Suppressor macrophage treated with lipopolysaccharide for 4 hours (primary cell): Measurements from ENCODE around the gene EXOC8.

Experiments used
- DNase-seq: peaks from one replicate; pipeline ENCODE4 v3.0.0-alpha.2; 2020

The EXOC8 gene

DNA sequence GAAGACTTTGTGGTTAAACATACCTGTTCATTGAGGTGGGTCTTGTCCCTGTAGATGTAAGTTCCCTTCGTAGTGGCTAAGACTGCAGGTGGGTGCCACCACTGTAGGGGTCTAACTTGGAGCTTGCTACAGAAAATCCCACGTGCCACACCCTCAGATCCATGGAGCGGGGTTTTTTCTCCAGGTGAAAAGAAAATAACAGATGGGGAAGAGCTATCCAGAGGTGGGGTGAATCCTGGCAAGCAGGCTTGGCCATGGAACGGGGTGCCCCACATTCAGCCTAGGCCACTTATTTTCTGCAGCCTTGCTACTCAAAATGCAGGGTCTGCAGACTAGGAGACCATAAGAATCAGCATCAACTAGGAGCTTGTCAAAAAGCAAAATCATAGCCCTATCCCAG is 24.0 kb downstream of the EXOC8 start:
- no peak for DNase-seq

DNA sequence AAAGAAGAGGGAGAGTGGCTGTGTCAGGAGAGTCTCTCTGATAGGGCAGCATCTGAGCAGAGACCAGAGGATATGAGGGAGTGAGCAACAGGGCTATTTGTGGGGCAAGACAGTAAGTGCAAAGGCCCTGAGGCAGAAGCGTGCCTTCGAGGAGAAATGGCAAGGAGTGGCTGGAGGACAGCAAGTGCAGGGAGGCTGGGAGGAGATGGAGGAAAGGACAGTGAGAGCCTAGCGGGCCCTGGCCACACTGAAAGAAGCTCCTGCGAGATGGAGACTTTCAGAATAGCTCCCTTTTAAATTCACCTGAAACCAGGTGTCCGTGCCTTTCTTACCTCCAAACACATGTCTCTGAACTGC is 25.2 kb downstream of the EXOC8 start:
- DNase-seq, result no peak

DNA sequence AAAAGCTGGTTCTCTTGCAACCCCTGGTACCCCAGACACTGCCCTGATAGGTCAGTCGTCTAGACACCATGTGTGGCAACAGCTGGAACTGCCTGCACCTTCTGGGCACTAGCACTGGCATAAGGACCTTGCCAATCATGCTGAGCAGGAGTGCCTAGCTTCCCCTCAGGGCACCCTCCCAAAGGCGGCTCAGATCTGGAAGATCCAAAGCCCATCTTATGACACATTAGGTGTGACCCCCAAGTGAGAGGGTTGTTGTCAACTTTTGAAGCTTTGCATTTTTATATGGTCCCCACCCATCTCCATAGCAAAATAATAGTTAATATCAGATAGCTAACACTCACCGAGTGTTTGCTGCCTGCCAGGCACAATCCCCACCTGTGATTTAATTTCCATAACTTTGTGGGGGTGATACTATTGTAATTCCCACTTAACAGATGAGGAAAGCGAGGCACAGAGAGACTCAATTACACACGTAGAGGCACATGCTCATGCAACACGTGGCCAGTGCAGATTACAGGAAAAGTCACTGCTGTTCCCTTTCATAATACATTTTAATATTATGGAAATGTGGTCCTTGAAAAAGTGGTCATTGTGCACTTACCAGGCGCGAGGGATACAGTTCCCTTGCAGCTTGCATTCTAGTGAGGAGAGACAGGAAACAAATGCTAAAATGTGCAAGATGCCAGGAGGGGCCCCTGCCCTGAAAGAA is 25.8 kb downstream of the EXOC8 start:
- no peak for DNase-seq

DNA sequence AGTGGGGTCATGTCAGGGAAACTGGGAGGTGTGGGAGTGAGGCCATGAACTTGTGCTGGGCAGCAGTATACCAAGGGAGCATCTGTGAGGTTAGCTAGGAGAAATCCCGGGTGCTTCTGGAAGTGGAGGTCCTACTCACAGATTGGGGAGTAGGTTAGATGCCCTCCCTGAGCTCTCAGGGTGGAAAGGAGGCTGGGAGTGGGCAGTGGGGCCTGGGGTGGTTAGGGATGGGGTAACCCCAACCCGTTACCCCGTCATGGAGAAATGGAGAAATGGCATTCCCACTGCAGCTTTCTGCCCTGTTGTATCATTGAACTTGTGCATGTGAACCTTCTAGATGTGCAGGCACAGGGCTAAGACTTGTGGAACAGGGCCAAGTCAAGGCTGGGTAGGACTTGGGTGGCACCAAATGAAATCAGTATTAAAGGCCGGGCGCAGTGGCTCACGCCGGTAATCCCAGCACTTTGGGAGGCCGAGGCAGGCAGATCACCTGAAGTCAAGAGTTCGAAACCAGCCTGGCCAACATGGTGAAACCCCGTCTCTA is 27.2 kb downstream of the EXOC8 start:
- no peak for DNase-seq

DNA sequence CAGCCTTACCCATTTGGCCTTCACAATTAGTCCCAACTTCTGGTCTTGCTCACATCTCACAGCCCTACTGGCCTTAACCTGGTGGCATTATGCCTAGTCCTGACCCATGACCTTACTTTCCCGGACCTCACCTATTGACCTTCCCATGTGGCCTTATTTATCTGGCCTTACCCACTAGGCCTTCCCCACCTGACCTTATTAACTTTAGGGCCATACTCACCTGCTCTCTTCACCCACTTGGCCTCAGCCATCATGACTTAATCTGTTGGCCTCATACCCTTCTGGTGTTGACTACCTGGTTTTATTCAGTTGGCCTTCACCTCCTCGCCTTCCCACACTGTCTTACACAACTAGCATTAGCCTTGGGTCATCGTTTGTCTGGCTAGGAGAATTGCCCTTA is 35.7 kb downstream of the EXOC8 start:
- DNase-seq, result no peak

DNA sequence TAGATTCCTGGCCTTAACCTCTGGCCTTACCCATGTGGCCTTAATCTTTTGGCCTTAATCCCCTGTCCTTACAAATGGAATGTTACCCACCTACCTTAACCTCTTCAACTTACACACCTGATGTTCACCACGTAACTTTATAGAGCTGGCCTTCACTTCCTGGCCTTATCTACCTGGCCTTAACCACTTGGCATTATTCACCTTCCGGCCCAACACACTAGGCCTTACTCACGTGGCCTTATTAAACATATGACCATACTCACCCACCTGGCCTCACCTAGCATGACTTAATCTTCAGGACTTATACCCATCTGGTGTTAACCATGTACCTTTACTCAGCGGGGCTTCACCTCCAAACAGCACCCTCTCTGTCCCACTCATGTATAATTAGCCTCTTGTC is 41.7 kb downstream of the EXOC8 start:
- DNase-seq, result no peak

DNA sequence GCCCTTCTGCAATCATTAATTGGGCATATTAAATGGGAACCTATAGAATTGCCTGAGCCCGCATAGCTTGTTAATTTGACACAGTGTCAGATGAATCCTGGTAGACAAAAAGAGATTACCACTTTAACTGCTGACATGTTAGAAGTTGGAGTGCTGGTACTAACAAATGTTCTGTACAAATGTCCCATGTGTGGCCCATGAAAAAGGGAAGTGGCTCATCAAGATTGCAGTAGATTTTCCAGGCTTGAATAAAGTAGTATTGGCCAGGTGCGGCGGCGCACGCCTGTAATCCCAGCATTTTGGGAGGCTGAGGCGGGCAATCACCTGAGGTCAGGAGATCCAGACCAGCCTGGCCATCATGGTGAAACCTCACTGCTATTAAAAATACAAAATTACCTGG is 51.0 kb downstream of the EXOC8 start:
- no peak for DNase-seq

DNA sequence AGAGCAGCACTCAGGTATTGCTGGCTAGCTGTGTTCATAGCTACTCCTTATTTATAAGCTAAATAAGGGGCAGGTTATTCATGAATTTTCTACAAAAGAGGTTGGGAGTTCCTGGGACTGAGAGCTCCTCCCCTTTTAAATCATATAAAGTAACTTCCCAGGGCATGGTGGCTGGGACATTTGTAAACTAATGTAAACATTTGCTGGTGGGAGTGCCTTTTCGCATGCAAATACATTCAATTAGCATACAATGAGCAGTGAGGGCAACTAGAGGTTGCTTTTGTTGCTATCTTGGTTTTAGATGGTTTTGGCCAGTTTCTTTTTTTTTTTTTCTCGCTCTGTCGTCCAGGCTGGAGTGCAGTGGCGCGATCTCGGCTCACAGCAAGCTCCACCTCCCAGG is 53.2 kb downstream of the EXOC8 start:
- DNase-seq, result no peak
